Smooth muscle cell (in vitro differentiated cells): ENCODE measurements around the gene EXOC6B. TPM values are rescaled to one million over a fixed set of nuclear protein-coding genes. Genes with fewer than 3 reads are reported as not detected.
"Not testable (repeated sequence)": the region's sequence is repeated elsewhere in the genome, so short reads cannot be mapped to it uniquely, and the experiment has no call there.

Experiments
- DNase-seq: peaks from one replicate; lab custom pipeline; 2025; ENCODE audit not compliant: unreplicated experiment; lab: John Stamatoyannopoulos, UW
- H2AFZ ChIP-seq: fragments of 200-600 bp; sonication (generic); 2 replicates; pipeline ENCODE4 v1.6.0; 2016; ENCODE audit warnings: antibody characterized with exemption, low read depth, mild to moderate bottlenecking
- H3F3A ChIP-seq: fragments of 200-600 bp; sonication (generic); 2 replicates; pipeline ENCODE4 v1.6.0; 2017; ENCODE audit warnings: antibody characterized with exemption, low read depth
- H3K27ac ChIP-seq: fragments of 200-600 bp; sonication (generic); 2 replicates; pipeline ENCODE4 v1.5.1; 2016; ENCODE audit warnings: low read depth, mild to moderate bottlenecking
- H3K27me3 ChIP-seq: fragments of 200-600 bp; sonication (generic); 2 replicates; pipeline ENCODE4 v1.6.1; 2016; ENCODE audit warnings: low read depth, mild to moderate bottlenecking
- H3K36me3 ChIP-seq: fragments of 200-600 bp; sonication (generic); 2 replicates; pipeline ENCODE4 v1.5.1; 2016; ENCODE audit warnings: low read depth
- H3K4me1 ChIP-seq: fragments of 200-600 bp; sonication (generic); 2 replicates; pipeline ENCODE4 v1.5.1; 2016; ENCODE audit warnings: low read depth
- H3K4me2 ChIP-seq: fragments of 200-600 bp; sonication (generic); 2 replicates; pipeline ENCODE4 v1.6.0; 2016; ENCODE audit warnings: mild to moderate bottlenecking
- H3K4me3 ChIP-seq: fragments of 200-600 bp; sonication (generic); 2 replicates; pipeline ENCODE4 v1.5.1; 2016; ENCODE audit warnings: mild to moderate bottlenecking
- H3K79me2 ChIP-seq: fragments of 200-600 bp; sonication (generic); 2 replicates; pipeline ENCODE4 v1.6.0; 2016; ENCODE audit warnings: low read depth, mild to moderate bottlenecking
- H3K9ac ChIP-seq: fragments of 200-600 bp; sonication (generic); 2 replicates; pipeline ENCODE4 v1.6.0; 2016; ENCODE audit warnings: low read depth
- H3K9me3 ChIP-seq: fragments of 200-600 bp; sonication (generic); replicated peaks from 2 replicates; pipeline ENCODE4 v1.5.1; 2016; ENCODE audit warnings: low read depth
- H4K20me1 ChIP-seq: fragments of 200-600 bp; sonication (generic); 2 replicates; pipeline ENCODE4 v1.6.0; 2016; ENCODE audit warnings: low read depth
- CTCF ChIP-seq: fragments of 200-600 bp; sonication (generic); IDR thresholded peaks from 2 replicates; pipeline ENCODE4 v1.5.1; 2017; ENCODE audit warnings: borderline replicate concordance, mild to moderate bottlenecking, antibody characterized with exemption; ENCODE audit not compliant: insufficient read depth, poor library complexity, severe bottlenecking
- WGBS: methylation state at CpG from one replicate; pipeline ENCODE4 v1.1.7; 2016; ENCODE audit warnings: low lambda C conversion rate; 5-methylcytosine and 5-hydroxymethylcytosine counted together
- polyA plus RNA-seq: library from polyadenylated mRNA; unstranded; fragments of >200 nt; fragmentation: Nextera tagmentation; extraction: Ambion mirVana; gene quantifications from 2 replicates; pipeline ENCODE4 v1.2.1, GENCODE V29; 2016
- total RNA-seq: library from RNA; depleted of rRNA; stranded (reverse); fragments of >200 nt; gene quantifications from 2 replicates; pipeline ENCODE4 v1.2.3, GENCODE V29; 2014

The EXOC6B gene
- total and polyA plus RNA-seq, 2 experiments from 2014 or later = 6.9 to 19.7 TPM

- H3K9ac ChIP-seq = no peak overlapping the region
- no peak for TF ChIP-seq CTCF
- no peaks in the 10 kb centered on the region for H3K36me3 ChIP-seq
- H3K9me3 ChIP-seq = no peaks in the 10 kb centered on the region
- no peak for DNase-seq
- H3K27me3 ChIP-seq = no peaks in the 10 kb centered on the region
- H3K79me2 ChIP-seq = no peaks in the 10 kb centered on the region
- no peaks in the 10 kb centered on the region for H3K4me1 ChIP-seq
- H3K4me3 ChIP-seq = no peak overlapping the region
- no peak overlapping the region for H3K4me2 ChIP-seq
- no peak overlapping the region for H2AFZ ChIP-seq
- H3F3A ChIP-seq = no peaks in the 10 kb centered on the region
- no peak overlapping the region for H3K27ac ChIP-seq
- H4K20me1 ChIP-seq = no peaks in the 10 kb centered on the region
Observed at GRCh38 chr2:72425996-72426395, 399.8 kb downstream of the EXOC6B start.

GRCh38 chr2:72423756-72424155, 402.1 kb downstream of the EXOC6B start:
- H4K20me1 ChIP-seq = no peaks in the 10 kb centered on the region
- H3K4me2 ChIP-seq = no peak overlapping the region
- H3K9ac ChIP-seq = no peak overlapping the region
- H3K4me3 ChIP-seq = no peak overlapping the region
- no peaks in the 10 kb centered on the region for H3K9me3 ChIP-seq
- no peak overlapping the region for H3K27ac ChIP-seq
- H3K79me2 ChIP-seq = no peaks in the 10 kb centered on the region
- H3K4me1 ChIP-seq = no peaks in the 10 kb centered on the region
- TF ChIP-seq CTCF = no peak
- no peaks in the 10 kb centered on the region for H3K27me3 ChIP-seq
- 83% methylated on average over 2 of the region's 2 CpGs for WGBS
- H3K36me3 ChIP-seq = no peaks in the 10 kb centered on the region
- H2AFZ ChIP-seq = no peak overlapping the region
- DNase-seq = no peak
- H3F3A ChIP-seq = no peaks in the 10 kb centered on the region

GRCh38 chr2:72421771-72422379, 404.0 kb downstream of the EXOC6B start:
- WGBS = 98% methylated on average over 21 of the region's 31 CpGs
- H3K27me3 ChIP-seq, DNase-seq, H4K20me1 ChIP-seq, H3K36me3 ChIP-seq, H3K27ac ChIP-seq, H3K79me2 ChIP-seq, H3K4me2 ChIP-seq, H3K4me1 ChIP-seq, H3K9ac ChIP-seq, H3F3A ChIP-seq, H2AFZ ChIP-seq, H3K9me3 ChIP-seq, H3K4me3 ChIP-seq: not testable (repeated sequence)

- no peak for TF ChIP-seq CTCF
- no peaks in the 10 kb centered on the region for H4K20me1 ChIP-seq
- H3K36me3 ChIP-seq = no peaks in the 10 kb centered on the region
- no peak overlapping the region for H3K9ac ChIP-seq
- H3K27me3 ChIP-seq = no peaks in the 10 kb centered on the region
- H3K27ac ChIP-seq = no peak overlapping the region
- no peak overlapping the region for H3K4me3 ChIP-seq
- no peaks in the 10 kb centered on the region for H3K4me1 ChIP-seq
- H3K4me2 ChIP-seq = no peak overlapping the region
- 86% methylated on average over 5 of the region's 5 CpGs for WGBS
- DNase-seq = no peak
- no peaks in the 10 kb centered on the region for H3F3A ChIP-seq
- no peaks in the 10 kb centered on the region for H3K9me3 ChIP-seq
- H3K79me2 ChIP-seq = no peaks in the 10 kb centered on the region
- H2AFZ ChIP-seq = no peak overlapping the region
Observed at GRCh38 chr2:72415781-72416475, 409.9 kb downstream of the EXOC6B start.
